ENCODE data around the gene MRPS23. TPM values are rescaled to one million over a fixed set of nuclear protein-coding genes. Genes with fewer than 3 reads are reported as not detected.
"Not testable (repeated sequence)": the region's sequence is repeated elsewhere in the genome, so short reads cannot be mapped to it uniquely, and the experiment has no call there.

Gene MRPS23
- total and polyA plus RNA-seq, 9 of the 15 experiments (the other 6 are each of a cell fraction or from before 2014, with no cell fraction given), result 59.1 to 298 (median 98.8) TPM

GRCh38 chr17:57846056-57846945 is 3.5 kb downstream of the MRPS23 start:
- ATAC-seq; H2AFZ ChIP-seq (ENCODE audit: low read depth, low read length); FAIRE-seq; H3K27ac ChIP-seq (ENCODE audit: extremely low read depth, low read depth, low read length); intact Hi-C loops (cut with micrococcal nuclease); POLR2A ChIA-PET; H3K9me1 ChIP-seq (ENCODE audit: control insufficient read depth, insufficient read depth, low read length); BruUV-seq (replicated peaks); in situ Hi-C loops (cut with MboI); H3K4me3 ChIP-seq; H4K20me1 ChIP-seq (replicated peaks; ENCODE audit: control insufficient read depth, insufficient read depth, low read length); CTCF ChIA-PET (ENCODE audit: low intra/inter-chr PET ratio); H3K9ac ChIP-seq (ENCODE audit: insufficient read depth in 1 of 2, low read depth in 2 of 2, low read length in 2 of 2); H3K4me2 ChIP-seq (ENCODE audit: insufficient read depth, low read length); H3K27me3 ChIP-seq (ENCODE audit: control insufficient read depth in 2 of 2, insufficient read depth in 2 of 2, low read length in 2 of 2); H3K9me3 ChIP-seq (replicated peaks; ENCODE audit: control insufficient read depth, insufficient read depth, low read depth, low read length): not testable (repeated sequence)
- TF ChIP-seq TAL1 (IDR thresholded peaks at IDR 0.05) (peak; percentile 30; the same call in 1 of the 2 replicates), ARID1B (IDR thresholded peaks at IDR 0.05) (peak; percentile 34; the same call in 1 of the 2 replicates), PRDM10 (IDR thresholded peaks at IDR 0.05; ENCODE audit: partially characterized antibody) (peak; percentile 95), NCOR1 (IDR thresholded peaks at IDR 0.05) (peak; percentile 21; the same call in 1 of the 2 replicates), MNT (conservative IDR thresholded peaks at IDR 0.05) (0 out of 4 replicates have a peak, but pooled peaks of 1 of the 2 experiments have one; percentile 38), CBFA2T3 (IDR thresholded peaks at IDR 0.05) (peak; percentile 70), CBFA2T2 (conservative IDR thresholded peaks at IDR 0.05) (peak; percentile 57), TCF3 (CRISPR knock-in tag; IDR thresholded peaks at IDR 0.05) (0 out of 2 replicates have a peak, but pooled peaks have one; percentile 28)
- H3K4me1 ChIP-seq (replicated peaks in 1 of 2; ENCODE audit: control insufficient read depth in 2 of 2, insufficient read depth in 2 of 2, low read length in 2 of 2), result peaks cover 14 to 17% of the 10 kb centered on the region in 2 experiments; a peak in 4 of 5 replicates
- WGBS (ENCODE audit: insufficient coverage, low coverage, missing lambda C conversion rate), result 46% methylated on average over 5 of the region's 32 CpGs
- peaks cover 58% of the 10 kb centered on the region for H3K79me2 ChIP-seq (ENCODE audit: control insufficient read depth, insufficient read depth, low read length)
- peaks cover 46% of the 10 kb centered on the region for H3K36me3 ChIP-seq (ENCODE audit: control insufficient read depth, insufficient read depth, low read length)
- peak in 1 of 4 experiments; percentile 49 for DNase-seq (ENCODE audit: extremely low read depth in 1 of 4, low spot score in 3 of 4)

Measured in K562 (cell line).